Caco-2 (cell line): ENCODE results near the gene EFL1. TPM values are rescaled to one million over a fixed set of nuclear protein-coding genes. Genes with fewer than 3 reads are reported as not detected.
"Not testable (repeated sequence)": the region's sequence is repeated elsewhere in the genome, so short reads cannot be mapped to it uniquely, and the experiment has no call there.

Source experiments
- BruUV-seq: library from RNA; stranded (reverse); fragments of 400-500 nt; replicated peaks from 2 replicates; lab custom pipeline; 2021; lab: Mats Ljungman, UMichigan
- CTCF ChIA-PET: fragments of 300-600 bp; sonication (Branson Sonifier 250); formaldehyde crosslinking; loops from one replicate; lab custom pipeline; 2022; ENCODE audit warnings: antibody characterized with exemption; lab: Charles Lee
- POLR2A ChIA-PET: fragments of 300-600 bp; sonication (Branson Sonifier 250); formaldehyde crosslinking; loops from one replicate; lab custom pipeline; 2022; ENCODE audit warnings: antibody characterized with exemption; lab: Charles Lee
- DNase-seq, 2 experiments: peaks; one replicate each; pipeline versions ENCODE4 v3.0.0 to v3.0.0-alpha.2; 2020 to 2022
- H3K27me3 ChIP-seq: replicated peaks from 2 replicates; pipeline ENCODE4 v1.6.0; 2011; ENCODE audit warnings: low read length; ENCODE audit not compliant: control insufficient read depth, insufficient read depth
- H3K36me3 ChIP-seq: 2 replicates; pipeline ENCODE4 v1.5.1; 2011; ENCODE audit warnings: low read length; ENCODE audit not compliant: control insufficient read depth, insufficient read depth
- H3K4me1 ChIP-seq: fragments of 250-450 bp; sonication (Bioruptor Pico); 2 replicates; pipeline ENCODE4 v1.5.1; 2020; ENCODE audit warnings: mild to moderate bottlenecking
- H3K4me3 ChIP-seq: 2 replicates; pipeline ENCODE4 v1.5.1; 2011; ENCODE audit warnings: low read depth, mild to moderate bottlenecking, control low read depth, low read length
- H3K9me3 ChIP-seq: fragments of 250-450 bp; sonication (Bioruptor Pico); 2 replicates; pipeline ENCODE4 v1.5.1; 2020; ENCODE audit warnings: mild to moderate bottlenecking, moderate library complexity
- H3K27ac Mint-ChIP-seq: one replicate; pipeline ENCODE4 v1.8.0; 2022; ENCODE audit warnings: mixed read lengths; ENCODE audit not compliant: unreplicated experiment
- H3K27me3 Mint-ChIP-seq: one replicate; pipeline ENCODE4 v1.8.0; 2022; ENCODE audit warnings: mixed read lengths; ENCODE audit not compliant: insufficient read depth, unreplicated experiment
- H3K36me3 Mint-ChIP-seq: one replicate; pipeline ENCODE4 v1.8.0; 2022; ENCODE audit warnings: mild to moderate bottlenecking, mixed read lengths; ENCODE audit not compliant: insufficient read depth, unreplicated experiment
- H3K4me1 Mint-ChIP-seq: one replicate; pipeline ENCODE4 v1.8.0; 2022; ENCODE audit warnings: low read depth, mixed read lengths; ENCODE audit not compliant: unreplicated experiment
- H3K4me3 Mint-ChIP-seq: one replicate; pipeline ENCODE4 v1.8.0; 2022; ENCODE audit warnings: mild to moderate bottlenecking, moderate library complexity, mixed read lengths; ENCODE audit not compliant: unreplicated experiment
- H3K9me3 Mint-ChIP-seq: one replicate; pipeline ENCODE4 v1.8.0; 2022; ENCODE audit warnings: mixed read lengths; ENCODE audit not compliant: unreplicated experiment
- intact Hi-C: fragments of 100-400 bp; cut with micrococcal nuclease; formaldehyde crosslinking; loops from one replicate; pipeline ENCODE4 v1.10.0; 2022; ENCODE audit not compliant: unreplicated experiment
- total RNA-seq: library from RNA; stranded (reverse); gene quantifications from 2 replicates; pipeline ENCODE4 v1.2.3, GENCODE V29; 2022
- TF ChIP-seq, protein P1 (sequence below), 2 experiments: fragments of 200-600 bp in 1 of 2; IDR thresholded peaks; 1 replicate in 1 of 2; 2 replicates in 1 of 2; pipeline versions ENCODE4 v1.5.1 to v1.8.0; 2011 to 2022; ENCODE audit warnings: antibody characterized with exemption in 1 of 2, control low read depth in 1 of 2, inconsistent platforms in 1 of 2, low read depth in 1 of 2, low read length in 1 of 2, mild to moderate bottlenecking in 1 of 2, moderate library complexity in 1 of 2; ENCODE audit not compliant: insufficient read depth in 1 of 2, severe bottlenecking in 1 of 2, unreplicated experiment in 1 of 2

EFL1 gene
- total RNA-seq, 1 experiment from 2014 or later: 10.3 TPM

- peaks cover 14% of the 10 kb centered on the region for H3K4me1 Mint-ChIP-seq
- peaks cover 11% of the 10 kb centered on the region for H3K36me3 Mint-ChIP-seq
- no peaks in the 10 kb centered on the region for H3K27me3 Mint-ChIP-seq
- peak overlapping the region; percentile 97 for H3K4me3 Mint-ChIP-seq
- no TSS peak for BruUV-seq
- peak overlapping the region; percentile 92 for H3K4me3 ChIP-seq
- H3K36me3 ChIP-seq: peaks cover 1% of the 10 kb centered on the region; the same call in 1 of the 2 replicates
- peak in 1 of 2 experiments; percentile 63 for DNase-seq
- no peaks in the 10 kb centered on the region for H3K27me3 ChIP-seq
- H3K9me3 Mint-ChIP-seq: no peaks in the 10 kb centered on the region
- TF ChIP-seq, protein P1, sequence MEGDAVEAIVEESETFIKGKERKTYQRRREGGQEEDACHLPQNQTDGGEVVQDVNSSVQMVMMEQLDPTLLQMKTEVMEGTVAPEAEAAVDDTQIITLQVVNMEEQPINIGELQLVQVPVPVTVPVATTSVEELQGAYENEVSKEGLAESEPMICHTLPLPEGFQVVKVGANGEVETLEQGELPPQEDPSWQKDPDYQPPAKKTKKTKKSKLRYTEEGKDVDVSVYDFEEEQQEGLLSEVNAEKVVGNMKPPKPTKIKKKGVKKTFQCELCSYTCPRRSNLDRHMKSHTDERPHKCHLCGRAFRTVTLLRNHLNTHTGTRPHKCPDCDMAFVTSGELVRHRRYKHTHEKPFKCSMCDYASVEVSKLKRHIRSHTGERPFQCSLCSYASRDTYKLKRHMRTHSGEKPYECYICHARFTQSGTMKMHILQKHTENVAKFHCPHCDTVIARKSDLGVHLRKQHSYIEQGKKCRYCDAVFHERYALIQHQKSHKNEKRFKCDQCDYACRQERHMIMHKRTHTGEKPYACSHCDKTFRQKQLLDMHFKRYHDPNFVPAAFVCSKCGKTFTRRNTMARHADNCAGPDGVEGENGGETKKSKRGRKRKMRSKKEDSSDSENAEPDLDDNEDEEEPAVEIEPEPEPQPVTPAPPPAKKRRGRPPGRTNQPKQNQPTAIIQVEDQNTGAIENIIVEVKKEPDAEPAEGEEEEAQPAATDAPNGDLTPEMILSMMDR (IDR thresholded peaks at IDR 0.05; ENCODE audit: insufficient read depth in 1 of 2, low read depth in 1 of 2, low read length in 1 of 2, severe bottlenecking in 1 of 2, unreplicated experiment in 1 of 2): no peak
- peaks cover 13% of the 10 kb centered on the region for H3K4me1 ChIP-seq
- CTCF ChIA-PET: no interaction called here
- H3K27ac Mint-ChIP-seq: peak overlapping the region; percentile 97
- H3K9me3 ChIP-seq: no peaks in the 10 kb centered on the region
- POLR2A ChIA-PET: no interaction called here
- intact Hi-C loops: loop anchor here (5.0 kb wide), 1 partner anchor 41 kb away; no protein-coding TSS in a partner anchor
These were observed 816 bp upstream of the EFL1 start for GRCh38 chr15:82263350-82263749.

GRCh38 chr15:82261566-82262421, 740 bp downstream of the EFL1 start:
- H3K36me3 ChIP-seq, H3K27me3 Mint-ChIP-seq, BruUV-seq, H3K9me3 Mint-ChIP-seq, CTCF ChIA-PET, H3K9me3 ChIP-seq, H3K27me3 ChIP-seq: not testable (repeated sequence)
- Histone ChIP-seq H3K4me3 (peak overlapping the region; percentile 92), H3K4me1 (peaks cover 13% of the 10 kb centered on the region)
- POLR2A ChIA-PET: interaction anchor here (0.6 kb wide), 1 partner anchor 1016 kb away, joined by 3 read pairs; no protein-coding TSS in a partner anchor
- intact Hi-C loops: loop anchor here (5.0 kb wide), 1 partner anchor 39 kb away; no protein-coding TSS in a partner anchor
- H3K27ac Mint-ChIP-seq: peak overlapping the region; percentile 97
- DNase-seq: peak in 1 of 2 experiments; percentile 47
- H3K4me1 Mint-ChIP-seq: peaks cover 14% of the 10 kb centered on the region
- H3K4me3 Mint-ChIP-seq: peak overlapping the region; percentile 97
- peaks cover 11% of the 10 kb centered on the region for H3K36me3 Mint-ChIP-seq

DNA sequence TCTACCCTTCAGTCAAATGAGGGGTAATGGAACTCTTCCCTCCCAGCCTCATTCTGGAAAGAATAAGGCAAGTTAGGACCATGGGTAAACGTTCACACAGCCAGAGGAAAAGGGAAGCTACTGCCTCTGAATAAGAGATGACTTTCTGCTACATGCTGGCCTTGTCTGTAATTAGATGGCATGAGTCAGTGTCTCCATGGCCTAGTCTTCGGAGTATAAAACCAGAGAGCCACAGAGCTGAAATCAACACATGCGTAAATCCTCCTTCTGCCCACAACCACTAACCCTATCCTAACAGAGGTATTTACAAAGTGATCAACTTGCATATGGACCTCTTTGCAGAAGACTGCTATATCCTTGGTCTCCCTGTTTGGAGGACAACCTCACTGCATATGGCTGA, 14.3 kb downstream of the EFL1 start:
- CTCF ChIA-PET, H3K27ac Mint-ChIP-seq, H3K4me3 ChIP-seq, H3K9me3 ChIP-seq, H3K4me1 Mint-ChIP-seq, H3K9me3 Mint-ChIP-seq, DNase-seq, intact Hi-C loops, POLR2A ChIA-PET, H3K4me1 ChIP-seq, H3K27me3 Mint-ChIP-seq, H3K27me3 ChIP-seq, H3K36me3 Mint-ChIP-seq, H3K36me3 ChIP-seq, BruUV-seq, H3K4me3 Mint-ChIP-seq: not testable (repeated sequence)

DNA sequence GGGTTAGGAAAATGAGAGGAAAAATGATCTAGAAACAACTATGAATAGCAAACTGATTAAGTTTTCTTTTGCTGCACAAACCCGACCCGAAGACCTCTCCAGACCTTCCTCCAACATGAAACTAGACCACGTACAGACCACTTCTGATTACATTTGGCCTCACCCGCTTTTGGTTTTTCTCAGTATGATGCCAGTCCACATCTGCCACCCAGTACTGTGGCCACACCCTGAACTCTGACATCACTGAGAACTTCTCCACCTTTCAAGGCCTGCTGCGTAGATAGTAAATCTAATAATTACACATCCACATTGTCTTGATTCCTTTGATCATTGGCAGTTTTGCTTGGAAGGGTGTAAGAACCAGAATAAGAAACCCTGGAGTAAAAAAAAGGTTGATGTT, 16.6 kb downstream of the EFL1 start:
- BruUV-seq, H3K9me3 Mint-ChIP-seq, H3K4me3 Mint-ChIP-seq, H3K27me3 ChIP-seq, H3K9me3 ChIP-seq, H3K4me1 ChIP-seq, H3K27ac Mint-ChIP-seq, H3K4me3 ChIP-seq, H3K36me3 Mint-ChIP-seq, H3K4me1 Mint-ChIP-seq, H3K36me3 ChIP-seq, CTCF ChIA-PET, POLR2A ChIA-PET, H3K27me3 Mint-ChIP-seq, DNase-seq, intact Hi-C loops: not testable (repeated sequence)

- H3K4me3 Mint-ChIP-seq, H3K36me3 Mint-ChIP-seq, H3K9me3 Mint-ChIP-seq, intact Hi-C loops, H3K4me1 Mint-ChIP-seq, H3K27me3 Mint-ChIP-seq, H3K4me1 ChIP-seq, H3K27ac Mint-ChIP-seq, BruUV-seq, POLR2A ChIA-PET, H3K9me3 ChIP-seq, DNase-seq, H3K4me3 ChIP-seq, H3K36me3 ChIP-seq, CTCF ChIA-PET, H3K27me3 ChIP-seq: not testable (repeated sequence)
These were observed 18.9 kb downstream of the EFL1 start for GRCh38 chr15:82243644-82244043.

DNA sequence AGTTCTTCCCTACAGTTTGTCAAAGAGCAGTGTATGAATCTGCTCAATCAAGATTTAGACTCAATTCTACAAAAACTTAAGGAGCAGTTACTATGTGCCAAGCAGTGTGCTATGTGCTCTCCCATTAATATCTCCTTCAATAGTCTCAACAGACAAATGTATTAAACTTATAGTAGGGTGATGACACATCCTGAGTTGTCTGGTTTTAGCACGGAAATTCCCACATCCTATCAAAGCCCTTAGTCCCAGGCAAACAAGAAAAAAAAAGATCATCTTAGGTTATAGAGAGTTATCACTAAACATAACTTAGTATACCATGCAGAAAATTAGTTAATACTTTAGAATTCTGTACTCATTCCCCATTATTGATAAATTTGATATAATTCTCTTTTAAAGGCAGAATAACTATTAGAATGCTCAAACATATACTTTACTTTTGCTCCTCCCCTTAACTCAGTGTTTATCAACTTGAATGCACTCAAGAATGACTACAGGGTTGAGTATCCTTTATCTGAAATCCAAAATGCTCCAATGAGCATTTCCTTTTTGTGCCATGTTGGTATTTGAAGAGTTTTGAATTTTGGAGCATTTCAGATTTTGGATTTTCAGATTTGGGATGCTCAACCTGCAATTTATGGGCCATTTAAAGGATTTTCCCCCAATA, 20.6 kb downstream of the EFL1 start:
- H3K4me1 ChIP-seq, H3K4me1 Mint-ChIP-seq, POLR2A ChIA-PET, H3K9me3 Mint-ChIP-seq, H3K27me3 ChIP-seq, H3K4me3 Mint-ChIP-seq, intact Hi-C loops, CTCF ChIA-PET, H3K36me3 ChIP-seq, BruUV-seq, DNase-seq, H3K27me3 Mint-ChIP-seq, H3K36me3 Mint-ChIP-seq, H3K27ac Mint-ChIP-seq, H3K4me3 ChIP-seq, H3K9me3 ChIP-seq: not testable (repeated sequence)
